GM23248 (cell line): ENCODE data around the gene SETD2.

Source experiments
- EZH2 ChIP-seq: fragments of 200-600 bp; sonication (generic); IDR thresholded peaks from 2 replicates; pipeline ENCODE4 v1.6.1; 2018; ENCODE audit warnings: antibody characterized with exemption, mild to moderate bottlenecking; ENCODE audit not compliant: insufficient read depth, poor library complexity, severe bottlenecking
- EZH2phosphoT487 ChIP-seq: fragments of 200-600 bp; sonication (generic); IDR thresholded peaks from 2 replicates; pipeline ENCODE4 v1.6.1; 2018; ENCODE audit warnings: antibody characterized with exemption, moderate library complexity, mild to moderate bottlenecking, low read depth; ENCODE audit not compliant: insufficient read depth

DNA sequence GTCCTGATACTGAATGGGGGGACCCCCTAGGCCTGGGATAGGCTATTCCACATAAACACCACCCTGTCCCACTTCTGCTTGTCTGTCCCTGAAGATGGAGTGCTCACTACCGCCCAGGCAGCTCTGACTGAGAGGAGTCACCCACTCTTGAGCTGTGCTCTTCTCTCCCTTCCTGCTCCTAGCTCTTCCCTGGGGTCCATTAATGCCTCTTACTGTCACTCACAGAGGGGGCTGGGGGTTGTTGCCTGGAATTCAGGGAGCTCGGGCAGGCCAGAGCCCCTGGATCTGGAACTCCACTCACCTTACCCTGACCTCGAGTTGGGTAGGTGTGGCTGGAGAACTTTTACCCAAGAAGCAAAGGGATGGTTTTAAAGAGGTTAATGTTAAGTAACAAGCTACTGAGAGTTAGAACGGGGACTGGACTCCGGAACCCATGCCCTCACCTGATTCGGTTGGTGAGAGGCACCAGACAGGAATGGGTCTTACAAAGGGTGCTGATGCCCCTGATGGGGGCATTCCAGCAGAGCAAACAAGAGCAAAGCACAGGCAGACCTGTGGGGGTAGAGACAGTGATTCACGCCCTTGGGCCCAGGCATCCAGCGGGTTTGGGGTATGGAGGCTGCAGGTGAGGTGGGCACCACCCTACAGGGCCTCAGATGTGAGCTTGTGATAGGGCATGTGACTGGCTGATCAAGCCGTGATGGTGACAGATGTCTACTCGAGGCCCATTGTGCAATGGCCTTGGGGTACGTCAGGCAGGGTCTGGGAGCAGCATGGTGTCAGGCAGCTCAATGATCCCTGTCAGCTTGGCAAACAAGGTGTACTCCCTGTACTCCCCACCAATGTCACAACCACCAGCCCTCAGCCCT is 179.1 kb downstream of the SETD2 start:
- TF ChIP-seq EZH2 (no peak), EZH2phosphoT487 (no peak)
